ENCODE data around the gene UFD1.

DNA sequence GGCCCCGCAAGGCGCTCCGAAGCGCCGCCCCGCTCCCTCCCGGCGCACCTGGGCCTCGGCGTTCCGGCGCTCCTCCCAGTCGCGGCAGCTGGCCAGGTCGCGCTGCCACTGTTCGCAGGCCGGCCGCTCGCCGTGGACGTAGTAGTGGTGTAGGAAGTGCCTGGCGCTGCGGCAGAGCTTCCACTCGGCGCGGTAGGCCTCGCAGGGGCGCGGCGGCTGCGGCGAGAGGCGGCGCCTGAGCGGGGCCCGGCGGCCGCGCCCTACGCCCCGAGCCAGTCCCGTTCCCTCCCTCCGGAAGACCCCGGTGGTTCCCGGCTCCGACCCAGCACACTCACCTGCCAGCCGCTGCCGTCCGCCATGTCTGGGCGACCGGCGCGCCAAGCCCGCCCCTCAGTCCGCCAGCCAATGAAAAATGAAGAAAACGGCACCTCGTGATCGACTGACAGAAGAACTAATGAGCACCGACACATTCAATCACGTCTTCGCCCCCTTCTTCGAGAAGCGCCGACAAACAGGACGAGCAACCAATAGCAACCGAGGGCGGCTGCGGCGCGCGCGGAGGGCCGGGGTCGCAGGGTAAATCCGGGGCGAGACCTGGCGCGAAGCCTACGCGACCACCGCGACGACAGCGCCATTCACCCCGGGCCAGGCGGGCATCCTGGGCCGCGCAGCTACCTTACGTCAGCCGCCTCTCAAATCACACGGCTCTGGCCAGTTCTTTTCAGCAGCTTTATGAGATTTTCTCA, 31.5 kb downstream of the UFD1 start, which contains the start of gene C22orf39:
- TF ChIP-seq POLR2A (IDR thresholded peaks at IDR 0.05) (peak; percentile 78), POLR2AphosphoS5 (IDR thresholded peaks at IDR 0.05) (peak; percentile 80 to 94 (median 91)), EP300 (IDR thresholded peaks at IDR 0.05; ENCODE audit: low read depth) (no peak)
- TF ChIP-seq, protein P1, sequence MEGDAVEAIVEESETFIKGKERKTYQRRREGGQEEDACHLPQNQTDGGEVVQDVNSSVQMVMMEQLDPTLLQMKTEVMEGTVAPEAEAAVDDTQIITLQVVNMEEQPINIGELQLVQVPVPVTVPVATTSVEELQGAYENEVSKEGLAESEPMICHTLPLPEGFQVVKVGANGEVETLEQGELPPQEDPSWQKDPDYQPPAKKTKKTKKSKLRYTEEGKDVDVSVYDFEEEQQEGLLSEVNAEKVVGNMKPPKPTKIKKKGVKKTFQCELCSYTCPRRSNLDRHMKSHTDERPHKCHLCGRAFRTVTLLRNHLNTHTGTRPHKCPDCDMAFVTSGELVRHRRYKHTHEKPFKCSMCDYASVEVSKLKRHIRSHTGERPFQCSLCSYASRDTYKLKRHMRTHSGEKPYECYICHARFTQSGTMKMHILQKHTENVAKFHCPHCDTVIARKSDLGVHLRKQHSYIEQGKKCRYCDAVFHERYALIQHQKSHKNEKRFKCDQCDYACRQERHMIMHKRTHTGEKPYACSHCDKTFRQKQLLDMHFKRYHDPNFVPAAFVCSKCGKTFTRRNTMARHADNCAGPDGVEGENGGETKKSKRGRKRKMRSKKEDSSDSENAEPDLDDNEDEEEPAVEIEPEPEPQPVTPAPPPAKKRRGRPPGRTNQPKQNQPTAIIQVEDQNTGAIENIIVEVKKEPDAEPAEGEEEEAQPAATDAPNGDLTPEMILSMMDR (IDR thresholded peaks at IDR 0.05) = no peak
